NB4 (cell line): Measurements from ENCODE around the gene SLC37A3.

Experiments
- DNase-seq: peaks from one replicate; pipeline ENCODE4 v3.0.0; 2010; ENCODE audit warnings: low read depth
- H3K4me3 ChIP-seq: one replicate; pipeline ENCODE4 v1.5.1; 2011; ENCODE audit warnings: mild to moderate bottlenecking, low read depth, low read length, moderate library complexity
- MAX ChIP-seq: IDR thresholded peaks from 2 replicates; pipeline ENCODE4 v1.6.1; 2011; ENCODE audit warnings: low read depth, low read length
- MYC ChIP-seq: IDR thresholded peaks from 2 replicates; pipeline ENCODE4 v1.6.1; 2011; ENCODE audit warnings: low read depth, low read length
- POLR2A ChIP-seq: IDR thresholded peaks from 2 replicates; pipeline ENCODE4 v1.6.1; 2011; ENCODE audit warnings: mild to moderate bottlenecking; ENCODE audit not compliant: insufficient read length; ENCODE audit errors: extremely low read depth
- TF ChIP-seq, protein P1 (sequence below): IDR thresholded peaks from one replicate; pipeline ENCODE4 v1.5.1; 2012; ENCODE audit warnings: low read depth, low read length

The SLC37A3 gene

GRCh38 chr7:140317999-140318398 is 80.3 kb downstream of the SLC37A3 start:
- no peak for TF ChIP-seq MAX
- DNase-seq: no peak
- H3K4me3 ChIP-seq: no peak overlapping the region

- no peak for DNase-seq
- TF ChIP-seq, protein P1, sequence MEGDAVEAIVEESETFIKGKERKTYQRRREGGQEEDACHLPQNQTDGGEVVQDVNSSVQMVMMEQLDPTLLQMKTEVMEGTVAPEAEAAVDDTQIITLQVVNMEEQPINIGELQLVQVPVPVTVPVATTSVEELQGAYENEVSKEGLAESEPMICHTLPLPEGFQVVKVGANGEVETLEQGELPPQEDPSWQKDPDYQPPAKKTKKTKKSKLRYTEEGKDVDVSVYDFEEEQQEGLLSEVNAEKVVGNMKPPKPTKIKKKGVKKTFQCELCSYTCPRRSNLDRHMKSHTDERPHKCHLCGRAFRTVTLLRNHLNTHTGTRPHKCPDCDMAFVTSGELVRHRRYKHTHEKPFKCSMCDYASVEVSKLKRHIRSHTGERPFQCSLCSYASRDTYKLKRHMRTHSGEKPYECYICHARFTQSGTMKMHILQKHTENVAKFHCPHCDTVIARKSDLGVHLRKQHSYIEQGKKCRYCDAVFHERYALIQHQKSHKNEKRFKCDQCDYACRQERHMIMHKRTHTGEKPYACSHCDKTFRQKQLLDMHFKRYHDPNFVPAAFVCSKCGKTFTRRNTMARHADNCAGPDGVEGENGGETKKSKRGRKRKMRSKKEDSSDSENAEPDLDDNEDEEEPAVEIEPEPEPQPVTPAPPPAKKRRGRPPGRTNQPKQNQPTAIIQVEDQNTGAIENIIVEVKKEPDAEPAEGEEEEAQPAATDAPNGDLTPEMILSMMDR: no peak
- TF ChIP-seq MYC (no peak), POLR2A (no peak), MAX (no peak)
These were observed 80.7 kb downstream of the SLC37A3 start for GRCh38 chr7:140317597-140317996.

GRCh38 chr7:140316165-140316661 is 82.1 kb downstream of the SLC37A3 start:
- H3K4me3 ChIP-seq: no peak overlapping the region
- TF ChIP-seq, protein P1: no peak
- TF ChIP-seq MYC (no peak), POLR2A (no peak), MAX (no peak)
- no peak for DNase-seq

More at GRCh38 chr7:140317597-140317996, 80.7 kb downstream of the SLC37A3 start:
- H3K4me3 ChIP-seq: no peak overlapping the region

DNA sequence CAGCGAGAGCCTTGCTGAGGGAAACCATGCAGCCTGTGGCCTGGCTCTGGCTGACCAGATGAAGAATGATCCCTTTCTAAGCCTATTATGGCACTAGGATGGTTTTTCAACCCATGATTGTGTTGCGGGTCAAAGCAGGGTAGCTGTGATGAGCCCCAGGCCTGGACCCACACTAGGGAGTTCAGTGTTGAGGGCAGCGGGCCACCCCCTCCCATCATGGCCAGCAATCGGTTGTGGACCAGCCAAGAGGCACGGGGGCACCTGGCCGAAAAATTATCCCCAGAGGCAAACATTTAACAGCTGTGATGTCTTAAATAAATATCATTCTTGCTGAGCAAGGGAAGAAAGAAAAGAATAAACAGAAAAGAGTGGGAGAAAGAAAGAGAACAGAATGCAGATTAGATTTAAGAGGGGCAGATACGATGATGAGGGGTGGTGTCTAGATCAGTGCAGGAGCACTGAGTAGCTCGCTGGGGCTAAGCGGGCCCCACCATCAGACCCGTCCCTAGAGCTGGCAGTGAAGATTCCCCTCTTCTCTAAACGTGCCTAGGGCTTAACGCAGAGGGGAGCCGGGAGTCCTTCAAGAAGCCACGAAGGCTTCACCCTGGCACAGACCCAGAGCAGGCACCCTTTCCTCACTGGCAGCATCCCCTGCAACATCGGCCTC is 82.7 kb downstream of the SLC37A3 start:
- TF ChIP-seq MYC (no peak), POLR2A (no peak), MAX (no peak)
- TF ChIP-seq, protein P1: no peak
- H3K4me3 ChIP-seq: no peak overlapping the region
- no peak for DNase-seq

DNA sequence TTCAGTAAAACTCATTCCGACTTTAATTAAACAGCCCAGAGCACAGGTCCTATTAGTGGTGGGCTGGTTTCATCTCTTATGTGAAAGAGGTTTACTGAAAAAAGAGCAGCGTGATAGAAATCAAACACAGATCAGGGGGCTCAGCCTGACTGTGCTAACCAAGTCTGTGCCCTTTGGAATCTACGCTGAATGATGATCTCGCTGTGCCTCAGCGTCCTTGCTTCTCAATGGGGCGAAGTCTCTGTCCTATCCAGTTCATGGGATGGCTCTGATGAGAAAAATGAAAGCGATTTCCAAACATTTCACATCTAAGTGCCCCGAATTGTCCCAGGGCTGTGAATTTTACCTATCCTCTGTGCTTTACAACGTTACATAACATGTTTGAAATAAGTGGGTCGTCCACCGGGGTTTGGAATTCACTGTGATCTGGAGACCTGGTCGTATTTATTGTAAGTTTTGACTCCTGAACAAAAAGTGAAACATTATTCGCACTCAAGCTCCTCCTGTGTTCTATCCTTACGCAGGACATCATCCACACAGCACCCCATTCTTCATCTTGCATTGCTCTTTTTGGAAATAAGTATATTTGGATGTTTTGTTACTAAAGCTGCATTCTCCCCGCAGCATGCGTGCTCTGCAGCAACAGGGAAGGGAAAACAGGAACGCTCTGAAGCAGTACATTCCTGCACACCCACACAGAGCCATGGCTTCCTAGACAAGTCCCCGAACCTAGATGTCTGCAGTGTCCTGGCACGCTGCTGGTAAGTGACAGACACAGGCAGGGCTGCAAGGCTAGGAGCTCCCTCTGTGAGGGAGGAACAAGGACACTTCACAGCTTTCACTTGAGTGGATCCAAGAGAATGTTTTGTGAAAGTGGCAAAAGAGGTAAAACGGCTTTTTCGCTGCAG is 83.5 kb downstream of the SLC37A3 start:
- H3K4me3 ChIP-seq: no peak overlapping the region
- no peak for TF ChIP-seq POLR2A
- TF ChIP-seq, protein P1: no peak
- TF ChIP-seq MAX: no peak
- no peak for TF ChIP-seq MYC
- no peak for DNase-seq
